SHP77 treated with DMSO at 0.1 percent for 48 hours (cell line): Measurements from ENCODE around the gene NLN.

ENCODE experiments used
- DNase-seq: peaks from one replicate; lab custom pipeline; 2025; lab: John Stamatoyannopoulos, UW

NLN gene

GRCh38 chr5:65873181-65873750 lies 151.3 kb downstream of the NLN start:
- DNase-seq: no peak

GRCh38 chr5:65874241-65874640 lies 152.2 kb downstream of the NLN start:
- DNase-seq: no peak

GRCh38 chr5:65876496-65876895 lies 154.5 kb downstream of the NLN start:
- DNase-seq: no peak

- no peak for DNase-seq
Observed at GRCh38 chr5:65876970-65877369, 155.0 kb downstream of the NLN start.
